Mesendoderm (in vitro differentiated cells): Measurements from ENCODE around the gene EEF1E1.

ENCODE experiments used
- DNase-seq: peaks from one replicate; pipeline ENCODE4 v3.0.0; 2013
- H2AK5ac ChIP-seq: 2 replicates; pipeline ENCODE4 v1.6.1; 2013; ENCODE audit warnings: low read length, inconsistent platforms
- H2BK120ac ChIP-seq: 2 replicates; pipeline ENCODE4 v1.6.1; 2013; ENCODE audit warnings: low read depth, mild to moderate bottlenecking, low read length, moderate library complexity, mixed read lengths
- H2BK15ac ChIP-seq: replicated peaks from 2 replicates; pipeline ENCODE4 v1.6.1; 2013; ENCODE audit warnings: low read depth, mild to moderate bottlenecking, moderate library complexity
- H2BK5ac ChIP-seq: 2 replicates; pipeline ENCODE4 v1.6.1; 2013; ENCODE audit warnings: low read length, inconsistent platforms
- H3K18ac ChIP-seq: 2 replicates; pipeline ENCODE4 v1.6.1; 2013; ENCODE audit warnings: mild to moderate bottlenecking, low read length, mixed read lengths
- H3K23ac ChIP-seq: one replicate; pipeline ENCODE4 v1.6.1; 2013; ENCODE audit warnings: low read length
- H3K27ac ChIP-seq: 2 replicates; pipeline ENCODE4 v1.5.1; 2013; ENCODE audit warnings: low read depth, mild to moderate bottlenecking, inconsistent platforms, low read length, moderate library complexity
- H3K27me3 ChIP-seq: 2 replicates; pipeline ENCODE4 v1.6.1; 2013; ENCODE audit warnings: low read length, control low read depth, mild to moderate bottlenecking, inconsistent platforms; ENCODE audit not compliant: insufficient read depth, poor library complexity
- H3K36me3 ChIP-seq: 2 replicates; pipeline ENCODE4 v1.6.1; 2013; ENCODE audit warnings: low read length, inconsistent platforms; ENCODE audit not compliant: control insufficient read depth, insufficient read depth
- H3K4ac ChIP-seq: one replicate; pipeline ENCODE4 v1.6.1; 2013; ENCODE audit warnings: low read depth, mild to moderate bottlenecking, low read length, moderate library complexity
- H3K4me1 ChIP-seq: 2 replicates; pipeline ENCODE4 v1.6.1; 2013; ENCODE audit warnings: low read depth, low read length, inconsistent platforms; ENCODE audit not compliant: control insufficient read depth
- H3K4me2 ChIP-seq: 2 replicates; pipeline ENCODE4 v1.6.1; 2013; ENCODE audit warnings: low read length
- H3K4me3 ChIP-seq: 2 replicates; pipeline ENCODE4 v1.5.1; 2013; ENCODE audit warnings: mild to moderate bottlenecking, low read length
- H3K56ac ChIP-seq: one replicate; pipeline ENCODE4 v1.6.1; 2013; ENCODE audit warnings: low read length
- H3K79me1 ChIP-seq: 2 replicates; pipeline ENCODE4 v1.6.1; 2013; ENCODE audit warnings: low read length, inconsistent platforms
- H3K79me2 ChIP-seq: 2 replicates; pipeline ENCODE4 v1.6.1; 2013; ENCODE audit warnings: mild to moderate bottlenecking, low read length; ENCODE audit not compliant: control insufficient read depth, insufficient read depth
- H3K9ac ChIP-seq: 2 replicates; pipeline ENCODE4 v1.6.1; 2013; ENCODE audit warnings: low read length, inconsistent platforms
- H4K5ac ChIP-seq: one replicate; pipeline ENCODE4 v1.6.1; 2013; ENCODE audit warnings: low read length
- H4K8ac ChIP-seq: one replicate; pipeline ENCODE4 v1.6.1; 2013; ENCODE audit warnings: low read depth, mild to moderate bottlenecking, control low read depth, low read length, moderate library complexity
- WGBS: extraction: QIAGEN DNeasy Blood & Tissue Kit; methylation state at CpG from one replicate; pipeline ENCODE4 v1.1.7; 2013; ENCODE audit warnings: low lambda C conversion rate, missing lambda C conversion rate; ENCODE audit not compliant: insufficient coverage; ENCODE audit errors: extremely low coverage; 5-methylcytosine and 5-hydroxymethylcytosine counted together

The EEF1E1 gene

GRCh38 chr6:8065519-8065911, 36.8 kb downstream of the EEF1E1 start:
- WGBS, result no CpG with 5 or more reads among the region's 4 CpGs
- Histone ChIP-seq H2BK5ac (no peak overlapping the region), H3K79me1 (no peaks in the 10 kb centered on the region), H3K27ac (no peak overlapping the region), H3K9ac (no peak overlapping the region), H3K27me3 (no peaks in the 10 kb centered on the region), H4K5ac (peak overlapping the region; percentile 49), H3K4me1 (no peaks in the 10 kb centered on the region), H3K36me3 (no peaks in the 10 kb centered on the region), H3K4ac (no peak overlapping the region), H3K18ac (no peak overlapping the region), H2BK120ac (no peak overlapping the region), H3K79me2 (no peaks in the 10 kb centered on the region), H3K4me3 (no peak overlapping the region), H4K8ac (no peak overlapping the region), H3K23ac (no peak overlapping the region), H3K4me2 (no peak overlapping the region), H2BK15ac (no peak overlapping the region), H3K56ac (no peak overlapping the region), H2AK5ac (no peak overlapping the region)
- no peak for DNase-seq

- no peaks in the 10 kb centered on the region for H3K36me3 ChIP-seq
- H3K79me2 ChIP-seq, result no peaks in the 10 kb centered on the region
- H3K27ac ChIP-seq, result no peak overlapping the region
- H3K4me1 ChIP-seq, result no peaks in the 10 kb centered on the region
- H3K56ac ChIP-seq, result no peak overlapping the region
- H2BK15ac ChIP-seq, result no peak overlapping the region
- no peak overlapping the region for H3K9ac ChIP-seq
- H3K23ac ChIP-seq, result no peak overlapping the region
- peak overlapping the region; percentile 96 for H4K5ac ChIP-seq
- H3K4me3 ChIP-seq, result no peak overlapping the region
- peak; percentile 20 for DNase-seq
- H2BK120ac ChIP-seq, result no peak overlapping the region
- H2BK5ac ChIP-seq, result no peak overlapping the region
- peak overlapping the region; percentile 58 for H4K8ac ChIP-seq
- H3K4me2 ChIP-seq, result no peak overlapping the region
- H3K79me1 ChIP-seq, result no peaks in the 10 kb centered on the region
- WGBS, result no CpG with 5 or more reads among the region's 7 CpGs
- no peak overlapping the region for H2AK5ac ChIP-seq
- no peak overlapping the region for H3K4ac ChIP-seq
- no peak overlapping the region for H3K18ac ChIP-seq
- H3K27me3 ChIP-seq, result no peaks in the 10 kb centered on the region
These were observed 37.5 kb downstream of the EEF1E1 start for GRCh38 chr6:8064638-8065518.

GRCh38 chr6:8063761-8064637, 38.3 kb downstream of the EEF1E1 start, which contains the start of gene BLOC1S5:
Gene BLOC1S5, minus strand, starts transcription at chr6:8064389. Its CDS starts 13 bp downstream, at chr6:8064376.
- H3K4ac ChIP-seq, result no peak within 1 kb of the TSS
- no peak within 1 kb of the TSS for H2AK5ac ChIP-seq
- WGBS, result no CpG with 5 or more reads among the region's 64 CpGs
- peak within 1 kb of the TSS; percentile 92 for H3K9ac ChIP-seq
- H3K36me3 ChIP-seq, result no peaks in the 10 kb centered on the region
- peak within 1 kb of the TSS; percentile 58 for H4K8ac ChIP-seq
- peak within 1 kb of the TSS; percentile 94 for H3K4me3 ChIP-seq
- peak within 1 kb of the TSS; percentile 25 for H3K18ac ChIP-seq
- no peaks in the 10 kb centered on the region for H3K27me3 ChIP-seq
- H2BK15ac ChIP-seq, result no peak within 1 kb of the TSS
- H2BK5ac ChIP-seq, result peak within 1 kb of the TSS; percentile 5
- peak; percentile 99 for DNase-seq
- peak within 1 kb of the TSS; percentile 84 for H3K4me2 ChIP-seq
- no peaks in the 10 kb centered on the region for H3K79me2 ChIP-seq
- no peaks in the 10 kb centered on the region for H3K79me1 ChIP-seq
- no peaks in the 10 kb centered on the region for H3K4me1 ChIP-seq
- H3K23ac ChIP-seq, result peak within 1 kb of the TSS; percentile 32
- H3K27ac ChIP-seq, result no peak within 1 kb of the TSS
- H3K56ac ChIP-seq, result peak within 1 kb of the TSS; percentile 96
- H4K5ac ChIP-seq, result peak within 1 kb of the TSS; percentile 96
- no peak within 1 kb of the TSS for H2BK120ac ChIP-seq

GRCh38 chr6:8061736-8062135, 40.6 kb downstream of the EEF1E1 start:
- no peak overlapping the region for H2BK15ac ChIP-seq
- no peak overlapping the region for H4K5ac ChIP-seq
- no peaks in the 10 kb centered on the region for H3K36me3 ChIP-seq
- WGBS, result no CpG with 5 or more reads among the region's 4 CpGs
- no peak overlapping the region for H4K8ac ChIP-seq
- H3K27me3 ChIP-seq, result no peaks in the 10 kb centered on the region
- no peak overlapping the region for H3K56ac ChIP-seq
- H3K79me1 ChIP-seq, result no peaks in the 10 kb centered on the region
- H3K4me3 ChIP-seq, result no peak overlapping the region
- H3K79me2 ChIP-seq, result no peaks in the 10 kb centered on the region
- H3K27ac ChIP-seq, result no peak overlapping the region
- no peak overlapping the region for H2BK120ac ChIP-seq
- no peak for DNase-seq
- H2AK5ac ChIP-seq, result no peak overlapping the region
- no peak overlapping the region for H2BK5ac ChIP-seq
- no peak overlapping the region for H3K4ac ChIP-seq
- H3K23ac ChIP-seq, result no peak overlapping the region
- H3K4me1 ChIP-seq, result no peaks in the 10 kb centered on the region
- no peak overlapping the region for H3K18ac ChIP-seq
- H3K9ac ChIP-seq, result no peak overlapping the region
- H3K4me2 ChIP-seq, result no peak overlapping the region

- no peak overlapping the region for H4K5ac ChIP-seq
- no peaks in the 10 kb centered on the region for H3K79me1 ChIP-seq
- H2AK5ac ChIP-seq, result no peak overlapping the region
- H3K27me3 ChIP-seq, result no peaks in the 10 kb centered on the region
- no peak overlapping the region for H2BK120ac ChIP-seq
- no peak overlapping the region for H4K8ac ChIP-seq
- no peak overlapping the region for H3K4me2 ChIP-seq
- no peaks in the 10 kb centered on the region for H3K4me1 ChIP-seq
- no CpG with 5 or more reads among the region's 3 CpGs for WGBS
- H3K27ac ChIP-seq, result no peak overlapping the region
- DNase-seq, result no peak
- H3K79me2 ChIP-seq, result no peaks in the 10 kb centered on the region
- H3K23ac ChIP-seq, result no peak overlapping the region
- no peak overlapping the region for H3K4me3 ChIP-seq
- H3K18ac ChIP-seq, result no peak overlapping the region
- H3K36me3 ChIP-seq, result no peaks in the 10 kb centered on the region
- H3K9ac ChIP-seq, result no peak overlapping the region
- H2BK15ac ChIP-seq, result no peak overlapping the region
- H3K56ac ChIP-seq, result no peak overlapping the region
- no peak overlapping the region for H3K4ac ChIP-seq
- H2BK5ac ChIP-seq, result no peak overlapping the region
These were observed 42.0 kb downstream of the EEF1E1 start for GRCh38 chr6:8060346-8060745.
